Measurements from ENCODE around the gene WDR93. TPM values are rescaled to one million over a fixed set of nuclear protein-coding genes. Genes with fewer than 3 reads are reported as not detected.

WDR93 gene
- total RNA-seq, 2 experiments from 2014 or later = 0.19 TPM; not detected in 1

DNA sequence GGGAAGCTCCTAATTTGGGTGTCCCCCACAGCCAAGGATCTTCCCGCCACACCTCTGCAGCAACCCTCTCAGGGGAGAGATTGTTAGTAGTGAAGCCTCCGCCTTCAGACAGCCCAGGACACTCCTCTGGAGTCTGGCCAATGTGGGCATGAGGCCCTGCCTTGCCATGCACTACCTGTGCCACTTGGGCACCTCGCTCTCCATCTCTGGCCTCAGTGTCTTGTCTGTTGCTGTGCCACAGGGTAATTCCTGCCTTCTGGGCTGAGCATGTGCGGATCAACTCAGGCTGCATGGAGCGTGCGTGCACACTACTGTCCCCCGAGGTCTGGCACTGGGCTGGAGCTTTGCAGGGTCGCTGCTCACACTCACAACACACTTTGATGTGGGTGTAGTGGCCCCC is 68.4 kb downstream of the WDR93 start:
- Histone ChIP-seq H3K4me1 (ENCODE audit: insufficient read depth, low read length, poor library complexity, severe bottlenecking) (no peaks in the 10 kb centered on the region), H3K79me2 (ENCODE audit: insufficient read depth, low read depth, low read length) (no peaks in the 10 kb centered on the region), H3K27ac (ENCODE audit: low read depth, low read length, poor library complexity, severe bottlenecking) (no peak overlapping the region), H2AFZ (ENCODE audit: low read length) (no peak overlapping the region), H3K9me3 (ENCODE audit: low read length) (no peaks in the 10 kb centered on the region), H3K36me3 (ENCODE audit: insufficient read depth, low read length) (no peaks in the 10 kb centered on the region), H3K4me2 (ENCODE audit: low read length) (no peak overlapping the region), H3K4me3 (ENCODE audit: low read depth, low read length, poor library complexity, severe bottlenecking) (no peak overlapping the region), H4K20me1 (ENCODE audit: insufficient read depth, low read length) (no peaks in the 10 kb centered on the region), H3K9me2 (ENCODE audit: insufficient read depth, low read length) (no peaks in the 10 kb centered on the region)
- DNase-seq (ENCODE audit: low spot score) = no peak
- intact Hi-C loops (cut with micrococcal nuclease; ENCODE audit: unreplicated experiment) = no loop called here
- ChIA-PET CTCF (ENCODE audit: unreplicated experiment) (no interaction called here), POLR2A (no interaction called here)
- TF ChIP-seq EZH2phosphoT487 (IDR thresholded peaks at IDR 0.05; ENCODE audit: borderline replicate concordance, low read depth, low read length) (no peak), CTCF (conservative IDR thresholded peaks at IDR 0.05; ENCODE audit: low read length) (no peak)
- no TSS peak for BruUV-seq (replicated peaks)

GRCh38 chr15:89759835-89760234 is 69.2 kb downstream of the WDR93 start:
- CTCF ChIA-PET (ENCODE audit: unreplicated experiment) = interaction anchor here (0.6 to 1.5 kb wide), 3 partner anchors 12 to 115 kb away, joined by 5 to 17 read pairs (median 7); no protein-coding TSS in a partner anchor
- Histone ChIP-seq H3K36me3 (ENCODE audit: insufficient read depth, low read length) (no peaks in the 10 kb centered on the region), H3K4me3 (ENCODE audit: low read depth, low read length, poor library complexity, severe bottlenecking) (no peak overlapping the region), H4K20me1 (ENCODE audit: insufficient read depth, low read length) (no peaks in the 10 kb centered on the region), H2AFZ (ENCODE audit: low read length) (no peak overlapping the region), H3K9me3 (ENCODE audit: low read length) (no peaks in the 10 kb centered on the region), H3K9me2 (ENCODE audit: insufficient read depth, low read length) (no peaks in the 10 kb centered on the region), H3K4me2 (ENCODE audit: low read length) (no peak overlapping the region), H3K27ac (ENCODE audit: low read depth, low read length, poor library complexity, severe bottlenecking) (no peak overlapping the region), H3K4me1 (ENCODE audit: insufficient read depth, low read length, poor library complexity, severe bottlenecking) (no peaks in the 10 kb centered on the region), H3K79me2 (ENCODE audit: insufficient read depth, low read depth, low read length) (no peaks in the 10 kb centered on the region)
- TF ChIP-seq CTCF (conservative IDR thresholded peaks at IDR 0.05; ENCODE audit: low read length) (no peak), EZH2phosphoT487 (IDR thresholded peaks at IDR 0.05; ENCODE audit: borderline replicate concordance, low read depth, low read length) (no peak)
- POLR2A ChIA-PET = no interaction called here
- intact Hi-C loops (cut with micrococcal nuclease; ENCODE audit: unreplicated experiment) = loop anchor here (1.0 to 5.0 kb wide), 2 partner anchors 115 to 312 kb away; no protein-coding TSS in a partner anchor
- no TSS peak for BruUV-seq (replicated peaks)
- no peak for DNase-seq (ENCODE audit: low spot score)

- ChIA-PET POLR2A (interaction anchor here (0.6 to 1.4 kb wide), 3 partner anchors 13 to 564 kb away, joined by 3 read pairs; no protein-coding TSS in a partner anchor), CTCF (ENCODE audit: unreplicated experiment) (interaction anchor here (0.6 to 1.5 kb wide), 5 partner anchors 13 to 114 kb away, joined by 3 to 17 read pairs (median 5); no protein-coding TSS in a partner anchor)
- no peak overlapping the region for H3K4me3 ChIP-seq (ENCODE audit: low read depth, low read length, poor library complexity, severe bottlenecking)
- peak; percentile 64 for DNase-seq (ENCODE audit: low spot score)
- no peaks in the 10 kb centered on the region for H3K36me3 ChIP-seq (ENCODE audit: insufficient read depth, low read length)
- H3K27ac ChIP-seq (ENCODE audit: low read depth, low read length, poor library complexity, severe bottlenecking) = no peak overlapping the region
- H3K79me2 ChIP-seq (ENCODE audit: insufficient read depth, low read depth, low read length) = no peaks in the 10 kb centered on the region
- no peak overlapping the region for H3K4me2 ChIP-seq (ENCODE audit: low read length)
- intact Hi-C loops (cut with micrococcal nuclease; ENCODE audit: unreplicated experiment) = loop anchor here (1.0 to 5.0 kb wide), 2 partner anchors 115 to 312 kb away; no protein-coding TSS in a partner anchor
- H3K4me1 ChIP-seq (ENCODE audit: insufficient read depth, low read length, poor library complexity, severe bottlenecking) = no peaks in the 10 kb centered on the region
- H4K20me1 ChIP-seq (ENCODE audit: insufficient read depth, low read length) = no peaks in the 10 kb centered on the region
- TF ChIP-seq EZH2phosphoT487 (IDR thresholded peaks at IDR 0.05; ENCODE audit: borderline replicate concordance, low read depth, low read length) = no peak
- TF ChIP-seq CTCF (conservative IDR thresholded peaks at IDR 0.05; ENCODE audit: low read length) = peak; percentile 93
- no peaks in the 10 kb centered on the region for H3K9me2 ChIP-seq (ENCODE audit: insufficient read depth, low read length)
- H2AFZ ChIP-seq (ENCODE audit: low read length) = no peak overlapping the region
- no peaks in the 10 kb centered on the region for H3K9me3 ChIP-seq (ENCODE audit: low read length)
- no TSS peak for BruUV-seq (replicated peaks)
These were observed 69.8 kb downstream of the WDR93 start for GRCh38 chr15:89760303-89761008.

Data from OCI-LY7 (cell line).